GM23338 (cell line): Measurements from ENCODE around the gene OSGIN1. TPM values are rescaled to one million over a fixed set of nuclear protein-coding genes. Genes with fewer than 3 reads are reported as not detected.

Experiments used
- ATAC-seq: fragments of 200-7000 bp; cut with Tn5 transposase; 3 replicates; pipeline ENCODE4 v1.9.1; 2020
- DNase-seq: peaks from one replicate; pipeline ENCODE4 v3.0.0-alpha.2; 2015; ENCODE audit warnings: low spot score
- H2AFZ ChIP-seq: fragments of 200-600 bp; sonication (generic); 2 replicates; pipeline ENCODE4 v1.8.0; 2016; ENCODE audit warnings: antibody characterized with exemption, mild to moderate bottlenecking, moderate library complexity
- H3F3A ChIP-seq: fragments of 200-600 bp; sonication (generic); replicated peaks from 2 replicates; pipeline ENCODE4 v1.8.0; 2017; ENCODE audit warnings: antibody characterized with exemption, mixed run types, low read depth
- H3K27ac ChIP-seq: fragments of 200-600 bp; sonication (generic); 2 replicates; pipeline ENCODE4 v1.6.1; 2016; ENCODE audit warnings: low read depth
- H3K27me3 ChIP-seq: fragments of 200-600 bp; sonication (generic); 2 replicates; pipeline ENCODE4 v1.8.0; 2016; ENCODE audit warnings: mild to moderate bottlenecking, mixed run types, moderate library complexity; ENCODE audit not compliant: insufficient read depth
- H3K36me3 ChIP-seq: fragments of 200-600 bp; sonication (generic); 2 replicates; pipeline ENCODE4 v1.8.0; 2016; ENCODE audit warnings: mild to moderate bottlenecking; ENCODE audit not compliant: insufficient read depth
- H3K4me1 ChIP-seq: fragments of 200-600 bp; sonication (generic); 2 replicates; pipeline ENCODE4 v1.8.0; 2016; ENCODE audit warnings: mild to moderate bottlenecking, moderate library complexity; ENCODE audit not compliant: insufficient read depth
- H3K4me2 ChIP-seq: fragments of 200-600 bp; sonication (generic); 2 replicates; pipeline ENCODE4 v1.7.1; 2017; ENCODE audit warnings: mixed run types
- H3K4me3 ChIP-seq: fragments of 200-600 bp; sonication (generic); 2 replicates; pipeline ENCODE4 v1.6.1; 2016; ENCODE audit warnings: mixed run types
- H3K79me2 ChIP-seq: fragments of 200-600 bp; sonication (generic); replicated peaks from 2 replicates; pipeline ENCODE4 v1.8.0; 2017; ENCODE audit warnings: mild to moderate bottlenecking; ENCODE audit not compliant: insufficient read depth
- H3K9me2 ChIP-seq: fragments of 200-600 bp; sonication (generic); 2 replicates; pipeline ENCODE4 v1.8.0; 2017; ENCODE audit not compliant: insufficient read depth
- H4K20me1 ChIP-seq: fragments of 200-600 bp; sonication (generic); replicated peaks from 2 replicates; pipeline ENCODE4 v1.8.0; 2017; ENCODE audit warnings: mild to moderate bottlenecking; ENCODE audit not compliant: insufficient read depth
- H3K27ac Mint-ChIP-seq: 2 replicates; pipeline ENCODE4 v1.8.0; 2020; ENCODE audit warnings: inconsistent platforms, mild to moderate bottlenecking, moderate library complexity, mixed read lengths
- H3K27me3 Mint-ChIP-seq: 3 replicates; pipeline ENCODE4 v1.8.0; 2022; ENCODE audit warnings: low read depth, mild to moderate bottlenecking, moderate library complexity, mixed read lengths, inconsistent platforms; ENCODE audit not compliant: insufficient read depth, poor library complexity
- H3K36me3 Mint-ChIP-seq: 3 replicates; pipeline ENCODE4 v1.8.0; 2021; ENCODE audit warnings: low read depth, mild to moderate bottlenecking, inconsistent platforms, moderate library complexity, mixed read lengths
- H3K4me1 Mint-ChIP-seq: 3 replicates; pipeline ENCODE4 v1.8.0; 2020; ENCODE audit warnings: mild to moderate bottlenecking, inconsistent platforms, mixed read lengths
- H3K4me3 Mint-ChIP-seq: 3 replicates; pipeline ENCODE4 v1.8.0; 2021; ENCODE audit warnings: moderate library complexity, mild to moderate bottlenecking, inconsistent platforms, mixed read lengths
- H3K9me3 Mint-ChIP-seq: 3 replicates; pipeline ENCODE4 v1.8.0; 2020; ENCODE audit warnings: moderate library complexity, mild to moderate bottlenecking, inconsistent platforms, mixed read lengths
- CTCF ChIP-seq, 2 experiments: fragments of 200-600 bp in 1 of 2; sonication (generic) in 1 of 2; conservative IDR thresholded peaks; 2 replicates each; pipeline versions ENCODE4 v1.5.1 to v1.6.1; 2016 to 2017; ENCODE audit warnings: antibody characterized with exemption in 2 of 2, low read depth in 2 of 2, mild to moderate bottlenecking in 2 of 2, moderate library complexity in 1 of 2
- EZH2 ChIP-seq: fragments of 200-600 bp; sonication (generic); IDR thresholded peaks from one replicate; pipeline ENCODE4 v1.8.0; 2017; ENCODE audit warnings: antibody characterized with exemption, mild to moderate bottlenecking, low read depth; ENCODE audit not compliant: unreplicated experiment
- EZH2phosphoT487 ChIP-seq: fragments of 200-600 bp; sonication (generic); IDR thresholded peaks from one replicate; pipeline ENCODE4 v1.8.1; 2018; ENCODE audit warnings: antibody characterized with exemption; ENCODE audit not compliant: unreplicated experiment
- JUNB ChIP-seq: IDR thresholded peaks from one replicate; pipeline ENCODE4 v1.6.1; 2016; ENCODE audit warnings: antibody characterized with exemption; ENCODE audit not compliant: unreplicated experiment
- NANOG ChIP-seq: IDR thresholded peaks from 2 replicates; pipeline ENCODE4 v1.6.1; 2016; ENCODE audit warnings: antibody characterized with exemption, borderline replicate concordance
- REST ChIP-seq: IDR thresholded peaks from one replicate; pipeline ENCODE4 v1.6.1; 2018; ENCODE audit warnings: antibody characterized with exemption; ENCODE audit not compliant: unreplicated experiment
- STAT1 ChIP-seq: IDR thresholded peaks from one replicate; pipeline ENCODE4 v1.6.1; 2016; ENCODE audit warnings: antibody characterized with exemption; ENCODE audit not compliant: unreplicated experiment
- ZNF114 ChIP-seq: fragments of 250-450 bp; sonication (Bioruptor Pico); IDR thresholded peaks from 2 replicates; pipeline ENCODE4 v1.5.0; 2020; ENCODE audit warnings: mild to moderate bottlenecking, moderate library complexity
- ZNF462 ChIP-seq: fragments of 250-450 bp; sonication (Bioruptor Pico); IDR thresholded peaks from 2 replicates; pipeline ENCODE4 v1.5.0; 2020; ENCODE audit warnings: mild to moderate bottlenecking, moderate library complexity
- polyA plus RNA-seq: library from polyadenylated mRNA; unstranded; fragments of >200 nt; fragmentation: Nextera tagmentation; extraction: Ambion mirVana; gene quantifications from 2 replicates; pipeline ENCODE4 v1.2.1, GENCODE V29; 2016
- total RNA-seq: library from RNA; depleted of rRNA; stranded (reverse); fragments of >200 nt; shearing (Covaris generic); gene quantifications from 2 replicates; pipeline ENCODE4 v1.2.3, GENCODE V29; 2014

Gene OSGIN1
- total and polyA plus RNA-seq, 2 experiments from 2014 or later: 0.32 to 1.6 TPM

GRCh38 chr16:83969771-83970429, 16.9 kb downstream of the OSGIN1 start:
- H3K36me3 ChIP-seq: no peaks in the 10 kb centered on the region
- Mint-ChIP-seq H3K27ac (no peak overlapping the region), H3K36me3 (no peaks in the 10 kb centered on the region), H3K27me3 (peaks cover 23% of the 10 kb centered on the region), H3K9me3 (peaks cover 3% of the 10 kb centered on the region; the same call in 2 of the 3 replicates), H3K4me1 (peaks cover 9% of the 10 kb centered on the region), H3K4me3 (peak overlapping the region; percentile 63)
- TF ChIP-seq EZH2phosphoT487: no peak
- TF ChIP-seq CTCF (conservative IDR thresholded peaks at IDR 0.05; ENCODE audit: low read depth in 2 of 2): no peak
- no peak for TF ChIP-seq STAT1
- peak overlapping the region; percentile 88; the same call in 1 of the 2 replicates for H3K4me2 ChIP-seq
- no peaks in the 10 kb centered on the region for H3K9me2 ChIP-seq
- no peak overlapping the region for H3K27ac ChIP-seq
- H2AFZ ChIP-seq: no peak overlapping the region
- ATAC-seq (peak; percentile 18), DNase-seq (no peak)
- H4K20me1 ChIP-seq: no peaks in the 10 kb centered on the region
- H3K79me2 ChIP-seq: no peaks in the 10 kb centered on the region
- H3K4me1 ChIP-seq: no peaks in the 10 kb centered on the region; the same call in 1 of the 2 replicates
- peak overlapping the region; percentile 68 for H3K4me3 ChIP-seq
- no peaks in the 10 kb centered on the region for H3F3A ChIP-seq
- peaks cover 13% of the 10 kb centered on the region for H3K27me3 ChIP-seq

GRCh38 chr16:83970430-83970815, 17.4 kb downstream of the OSGIN1 start:
- no peaks in the 10 kb centered on the region for H3K79me2 ChIP-seq
- no peak for ATAC-seq
- H3K9me2 ChIP-seq: no peaks in the 10 kb centered on the region
- no peak overlapping the region for H3K27ac Mint-ChIP-seq
- H3K4me1 Mint-ChIP-seq: peaks cover 9% of the 10 kb centered on the region
- H3K36me3 ChIP-seq: no peaks in the 10 kb centered on the region
- H3F3A ChIP-seq: no peaks in the 10 kb centered on the region
- DNase-seq: no peak
- H3K27ac ChIP-seq: no peak overlapping the region
- no peak overlapping the region for H3K4me3 ChIP-seq
- no peaks in the 10 kb centered on the region for H4K20me1 ChIP-seq
- peaks cover 21% of the 10 kb centered on the region for H3K27me3 Mint-ChIP-seq
- H3K27me3 ChIP-seq: peaks cover 13% of the 10 kb centered on the region
- no peak overlapping the region for H2AFZ ChIP-seq
- no peaks in the 10 kb centered on the region; the same call in 1 of the 2 replicates for H3K4me1 ChIP-seq
- H3K9me3 Mint-ChIP-seq: peaks cover 3% of the 10 kb centered on the region; the same call in 2 of the 3 replicates
- H3K4me2 ChIP-seq: no peak overlapping the region
- H3K4me3 Mint-ChIP-seq: no peak overlapping the region
- H3K36me3 Mint-ChIP-seq: no peaks in the 10 kb centered on the region
- TF ChIP-seq STAT1 (no peak), JUNB (no peak), EZH2 (no peak), NANOG (no peak), ZNF114 (CRISPR knock-in tag) (no peak), ZNF462 (CRISPR knock-in tag) (no peak), REST (no peak)
